Stimulated activated CD4-positive, alpha-beta T cell treated with anti-CD3 and anti-CD28 coated beads, Interleukin-12 subunit alpha, Interleukin-12 subunit beta, amount 100 ng/mL, for 48 hours (primary cell): ENCODE data around the gene TAGLN3.

Source experiments
- DNase-seq, 3 donors: peaks; one replicate each; pipeline ENCODE4 v3.0.0-alpha.2; 2020; ENCODE audit warnings: low read depth in 2 of 3, low spot score in 1 of 3

The TAGLN3 gene

GRCh38 chr3:111998636-111999483 is at the start of gene TAGLN3:
Gene TAGLN3, plus strand, starts transcription at chr3:111998922. Its CDS starts 501 bp downstream, at chr3:111999423.
- no peak for DNase-seq

DNA sequence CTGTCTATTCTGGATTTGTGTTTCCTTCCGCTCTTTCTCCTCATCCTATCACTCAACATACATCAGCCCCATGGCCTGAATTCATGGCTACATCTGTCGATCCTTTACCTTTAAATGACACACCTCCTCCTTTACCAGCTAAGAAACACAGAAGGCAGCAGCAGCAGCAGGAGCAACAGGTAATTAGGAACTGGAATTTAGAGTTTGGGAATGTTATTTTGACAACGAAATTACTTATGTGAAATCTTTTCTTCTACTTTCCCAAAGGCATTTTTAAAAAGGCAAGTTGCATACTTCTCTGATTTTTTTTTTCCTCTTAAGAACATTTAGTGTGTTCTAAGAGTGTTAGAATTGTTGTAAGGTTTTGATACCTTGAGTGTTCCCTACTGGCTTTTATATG is 49.0 kb upstream of the TAGLN3 start:
- no peak for DNase-seq

- no peak for DNase-seq
Observed at GRCh38 chr3:111951032-111951431, 47.7 kb upstream of the TAGLN3 start.

DNA sequence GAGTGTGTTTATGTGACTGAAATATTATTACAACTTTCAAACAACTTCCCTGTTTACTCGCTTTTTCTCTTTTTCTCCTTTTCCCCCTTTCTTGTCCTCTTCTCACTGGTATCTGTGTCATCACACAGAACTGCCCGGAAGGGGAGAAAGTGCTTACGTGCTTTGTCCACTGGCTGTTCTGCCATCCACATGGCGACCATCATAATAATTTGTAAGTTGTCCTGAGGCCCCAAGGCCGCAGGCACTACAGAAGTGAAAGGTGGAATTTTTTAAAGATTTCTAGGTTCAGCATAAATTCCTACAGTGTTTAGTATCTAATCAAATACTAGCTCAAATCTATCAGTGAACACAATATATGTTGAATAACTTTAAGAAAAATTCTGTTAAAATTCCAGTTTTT is 46.6 kb upstream of the TAGLN3 start:
- DNase-seq: no peak

GRCh38 chr3:111952866-111953450 is 45.8 kb upstream of the TAGLN3 start:
- no peak for DNase-seq

DNA sequence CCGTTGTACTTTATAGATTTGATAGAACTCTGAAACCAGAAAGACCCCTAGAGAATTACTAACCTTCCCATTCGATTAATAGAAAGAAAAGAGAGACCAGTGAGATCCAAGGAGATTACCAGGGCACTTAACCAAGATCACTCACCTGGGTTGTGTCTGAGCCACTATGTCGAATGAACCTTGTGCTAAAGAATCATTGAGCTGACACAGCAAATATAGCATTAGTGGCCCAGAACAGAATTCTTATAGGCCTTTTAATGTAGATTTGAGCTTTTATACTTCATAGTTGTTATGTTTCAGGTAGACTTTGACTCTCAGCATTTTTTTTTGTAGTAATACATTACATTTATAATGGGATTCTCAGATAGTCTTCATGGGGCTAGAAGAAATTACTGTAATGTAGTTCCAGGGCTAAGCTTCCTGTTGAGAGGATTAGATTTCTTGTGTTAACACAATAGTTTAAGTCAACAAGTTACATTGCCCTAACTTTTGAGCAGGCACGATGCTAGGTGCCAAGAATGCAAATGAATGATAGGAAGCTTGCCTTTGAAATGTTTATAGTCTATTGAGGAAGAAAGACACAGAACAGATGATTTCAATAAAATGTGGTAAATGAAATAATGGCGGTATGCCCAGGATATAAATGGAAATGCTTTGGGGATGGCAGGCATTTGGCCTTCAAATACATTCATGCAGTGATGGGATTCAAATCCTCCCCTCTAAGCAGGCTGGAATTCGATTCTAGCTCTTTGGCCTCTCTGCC is 44.3 kb upstream of the TAGLN3 start:
- DNase-seq: no peak

DNA sequence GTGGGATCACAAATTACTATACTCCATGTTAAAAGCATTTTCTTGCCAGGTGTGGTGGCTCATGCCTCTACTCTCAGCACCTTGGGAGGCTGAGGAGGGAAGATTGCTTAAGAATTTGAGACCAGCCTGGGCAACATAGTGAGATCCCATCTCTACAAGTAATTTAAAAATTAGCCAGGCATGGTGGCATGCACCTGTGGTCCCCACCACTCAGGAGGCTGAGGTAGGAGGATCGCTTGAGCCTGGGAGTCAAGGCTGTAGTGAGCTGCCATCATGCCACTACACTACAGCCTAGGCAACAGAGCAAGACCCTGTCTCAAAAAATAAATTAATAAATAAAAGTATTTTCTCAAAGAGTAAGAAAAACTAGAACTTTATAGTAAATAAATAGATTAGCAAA is 42.8 kb upstream of the TAGLN3 start:
- DNase-seq: no peak

GRCh38 chr3:111956449-111956848 is 42.3 kb upstream of the TAGLN3 start:
- DNase-seq: no peak

DNA sequence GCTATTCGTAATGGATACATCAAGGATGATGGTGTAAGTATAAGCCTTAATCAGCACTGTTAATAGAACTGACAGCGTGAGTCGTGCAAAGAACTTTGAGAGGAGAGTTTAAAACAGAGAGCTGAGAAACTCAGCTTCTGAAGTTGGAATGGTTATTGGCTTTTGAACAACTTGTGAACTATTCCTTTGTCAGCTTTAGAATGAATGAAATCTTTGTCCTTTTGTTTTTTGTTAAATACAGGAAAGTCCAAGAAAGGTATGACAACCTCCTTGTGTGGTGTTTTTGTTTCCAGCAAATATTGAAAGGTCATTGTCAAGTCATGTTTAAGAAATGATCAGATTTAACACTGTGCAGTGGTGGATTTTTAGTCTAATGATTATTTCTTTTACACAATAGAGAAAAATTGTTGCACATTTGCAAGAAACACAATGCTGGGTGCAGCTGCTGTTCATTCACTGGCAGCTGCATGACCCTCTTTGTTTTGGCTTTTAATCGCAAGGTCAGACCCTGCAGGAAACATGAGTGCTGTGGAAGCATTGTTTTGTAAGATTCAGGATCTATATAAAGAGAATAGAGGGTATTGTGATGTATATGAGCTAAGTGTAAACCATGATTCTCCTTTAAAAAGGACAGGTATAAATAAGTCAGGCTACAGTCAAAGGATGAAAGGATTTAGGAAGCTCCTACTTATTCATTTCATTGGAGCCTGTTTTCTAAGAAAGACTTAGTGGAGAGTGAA is 41.6 kb upstream of the TAGLN3 start:
- DNase-seq: no peak

DNA sequence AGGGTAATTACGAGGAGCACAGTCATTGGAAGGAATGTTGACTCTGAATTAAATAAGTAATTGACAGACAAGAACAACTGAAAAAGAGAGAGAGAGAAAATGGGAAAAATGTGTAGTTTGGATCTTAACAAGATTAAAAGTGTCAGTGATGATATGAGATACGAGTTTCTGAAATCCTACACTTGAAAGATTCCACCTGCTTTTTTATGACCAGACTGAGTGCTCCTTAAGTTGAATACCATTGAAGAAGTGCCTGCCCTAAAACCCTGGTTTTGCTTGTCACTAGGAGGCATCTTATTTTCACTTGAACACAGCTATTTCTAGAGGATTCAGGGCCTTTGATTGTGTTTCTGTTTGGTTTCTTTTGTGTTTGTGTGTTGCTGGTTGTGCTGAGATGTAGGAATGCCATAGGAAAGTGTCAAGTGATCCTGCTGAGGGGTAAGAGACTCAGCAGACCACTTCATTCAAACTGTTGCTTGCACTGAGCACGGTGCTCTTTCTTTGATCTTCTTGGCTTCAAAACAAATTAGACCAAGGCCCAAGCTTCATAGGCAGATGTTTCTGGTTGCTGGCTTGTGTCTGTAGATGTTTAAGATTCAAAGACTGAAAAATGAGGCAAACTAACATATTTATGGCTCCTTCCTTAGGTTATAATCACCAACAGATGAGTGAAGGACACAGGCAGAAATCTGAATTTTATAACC is 37.1 kb upstream of the TAGLN3 start:
- DNase-seq: no peak

DNA sequence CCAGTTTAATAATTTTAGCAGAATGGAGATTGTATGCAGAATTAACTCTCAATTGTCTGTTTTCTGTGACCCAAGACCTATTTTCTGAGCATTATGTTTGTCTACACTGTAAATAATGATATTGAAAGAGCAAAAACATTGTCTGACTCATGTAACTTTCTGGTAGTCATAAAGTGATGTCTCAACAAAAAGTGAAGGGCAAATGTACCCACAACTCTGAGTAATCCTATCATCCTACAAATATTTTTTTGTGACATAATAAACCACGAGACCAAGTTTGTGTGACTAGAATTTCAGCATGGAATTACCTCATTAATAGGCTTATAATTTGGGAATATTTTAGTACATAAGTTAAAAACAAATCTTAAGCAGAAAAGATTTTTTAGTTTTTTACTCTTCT is 35.3 kb upstream of the TAGLN3 start:
- no peak for DNase-seq

DNA sequence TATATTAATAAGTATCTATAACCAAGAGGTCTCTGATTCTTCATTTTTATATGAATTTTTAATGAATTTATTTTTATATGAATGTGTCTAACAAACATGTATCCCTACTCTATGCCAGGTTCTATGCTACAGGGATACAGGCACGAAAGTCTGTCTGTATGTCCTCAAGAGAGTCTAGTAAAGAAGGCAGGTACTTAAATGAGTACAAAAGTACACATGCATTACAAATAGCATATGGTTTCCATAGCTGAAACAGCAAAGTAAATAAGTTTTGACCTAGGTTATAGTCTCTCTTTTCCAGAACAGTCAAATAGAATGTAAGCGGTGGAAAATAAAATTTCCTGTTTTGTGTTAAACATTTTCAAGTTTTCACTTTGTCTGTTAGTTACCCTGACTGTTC is 33.2 kb upstream of the TAGLN3 start:
- DNase-seq: no peak

DNA sequence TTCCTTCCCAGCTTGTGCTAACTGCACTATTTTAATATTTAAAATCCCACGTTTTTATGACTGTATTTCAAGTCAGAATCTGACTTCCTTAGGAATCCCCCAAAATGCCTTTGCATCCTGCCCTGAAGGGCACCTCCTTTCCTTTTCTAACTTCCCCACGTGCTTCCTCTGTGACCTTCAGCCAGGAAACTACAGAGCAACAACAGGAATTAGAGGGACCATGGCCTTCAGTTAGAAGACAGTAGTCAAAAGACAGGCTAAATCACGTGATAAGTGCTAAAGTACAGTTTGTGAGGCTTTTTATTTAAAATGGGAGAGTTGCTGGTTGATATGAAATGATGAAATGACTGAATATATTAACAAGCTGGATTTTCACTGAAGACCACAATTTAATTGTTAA is 31.7 kb upstream of the TAGLN3 start:
- DNase-seq: no peak

DNA sequence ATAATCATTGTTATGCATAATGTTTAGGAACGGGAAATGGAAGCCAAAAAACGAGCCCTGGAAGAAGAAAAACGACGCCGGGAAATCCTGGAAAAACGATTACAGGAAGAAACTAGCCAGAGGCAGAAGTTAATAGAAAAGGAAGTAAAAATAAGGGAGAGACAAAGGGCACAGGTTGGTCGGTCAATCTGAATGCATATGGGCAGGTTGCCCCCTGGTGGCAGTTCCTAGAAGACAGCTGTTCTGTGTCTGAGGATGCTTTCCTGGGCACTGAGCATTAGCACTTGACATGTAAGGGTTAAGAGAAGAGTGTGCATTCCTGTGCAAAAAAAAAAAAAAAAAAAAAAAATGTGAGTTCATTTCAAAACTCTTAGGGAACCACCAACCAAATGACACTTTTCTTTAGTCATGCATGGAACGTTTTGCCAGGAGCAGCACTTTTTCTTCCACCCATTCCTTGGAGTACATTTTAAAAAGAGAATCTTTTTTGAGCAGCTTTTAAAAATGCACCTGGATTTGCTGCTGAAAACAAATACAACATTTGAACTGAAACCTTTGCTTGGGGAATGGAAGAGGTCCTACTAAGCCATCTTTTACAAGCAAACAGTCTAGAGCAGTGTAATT is 31.0 kb upstream of the TAGLN3 start:
- peak; percentile 64 to 87 (median 75) for DNase-seq

DNA sequence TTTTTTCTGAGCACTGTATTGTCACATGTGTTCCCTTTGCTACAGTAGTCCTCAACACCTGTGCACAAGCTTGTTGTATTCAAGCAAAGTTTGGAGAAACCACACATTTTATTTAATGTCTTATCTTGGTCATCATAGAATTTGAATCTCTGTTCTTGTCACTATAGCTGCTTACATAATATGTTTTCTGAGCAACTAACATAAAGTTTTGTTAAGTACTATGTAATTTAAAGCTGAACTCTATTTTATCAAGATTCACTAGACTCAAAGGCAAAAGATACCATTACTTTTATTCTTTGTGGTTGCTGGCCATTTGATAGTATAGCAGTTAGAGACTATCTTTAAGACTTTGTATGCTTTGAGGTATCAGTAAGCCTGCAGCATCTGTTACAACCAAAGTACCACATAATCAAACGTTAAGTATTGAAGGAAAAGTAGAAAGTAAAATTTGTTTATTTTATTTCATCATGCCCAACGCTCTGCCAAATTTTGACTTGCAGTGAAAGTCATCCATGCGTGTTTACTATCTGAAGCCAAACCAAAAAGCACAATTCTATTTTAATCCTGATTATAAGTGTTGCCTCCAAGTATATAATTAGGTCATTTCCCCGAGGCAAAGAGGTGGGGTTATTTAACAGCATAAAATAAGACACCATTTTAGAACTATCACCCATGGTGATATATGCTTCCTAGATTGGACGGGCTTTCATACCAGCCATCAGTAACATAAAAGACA is 30.2 kb upstream of the TAGLN3 start:
- DNase-seq: no peak

DNA sequence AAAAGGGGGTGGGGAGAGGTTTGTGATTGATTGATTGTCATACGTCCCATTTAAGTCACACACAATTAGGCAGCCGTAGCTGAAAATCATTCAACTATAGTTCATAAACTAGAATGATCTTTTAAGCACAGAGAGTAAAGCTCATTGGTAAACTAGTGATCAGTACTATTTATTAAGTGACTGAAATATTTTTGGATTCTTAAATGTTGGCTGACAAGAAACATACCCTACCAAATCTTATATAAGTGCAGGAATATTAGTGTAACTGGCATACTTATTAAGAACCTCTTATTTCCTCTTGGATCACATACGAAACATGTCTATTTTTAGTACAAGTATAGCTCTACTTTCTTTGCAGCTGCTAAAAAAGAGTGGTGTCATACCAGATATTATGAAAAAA is 28.3 kb upstream of the TAGLN3 start:
- no peak for DNase-seq

DNA sequence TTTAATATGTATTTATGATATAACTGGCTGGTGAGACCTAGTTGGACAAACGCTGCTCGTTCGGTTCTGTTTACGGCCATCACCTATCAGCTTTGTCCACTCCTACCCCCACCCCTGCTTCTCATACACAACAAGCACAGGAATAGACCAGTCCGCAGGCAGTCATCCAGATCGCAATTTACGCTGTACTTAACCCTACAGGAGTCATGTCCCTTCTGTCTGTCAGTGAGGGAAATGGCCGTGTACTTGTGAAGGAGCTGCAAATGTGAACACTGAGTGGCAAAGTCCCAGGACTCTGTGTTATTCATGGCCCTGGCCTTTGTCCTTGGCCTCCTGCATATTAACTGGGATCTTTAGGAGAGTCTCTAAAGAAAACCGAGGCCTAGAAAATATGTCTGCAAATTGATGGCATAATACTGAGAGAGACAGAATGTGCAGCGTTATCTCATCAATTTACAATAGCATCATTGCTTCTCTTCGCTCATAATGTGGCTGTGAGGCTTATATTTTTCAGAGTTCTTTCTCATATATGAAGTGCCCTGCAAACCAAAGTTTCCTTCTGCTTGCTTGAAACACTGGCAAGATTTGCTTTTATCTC is 27.1 kb upstream of the TAGLN3 start:
- DNase-seq: no peak

GRCh38 chr3:111972891-111973290 is 25.8 kb upstream of the TAGLN3 start:
- no peak for DNase-seq

DNA sequence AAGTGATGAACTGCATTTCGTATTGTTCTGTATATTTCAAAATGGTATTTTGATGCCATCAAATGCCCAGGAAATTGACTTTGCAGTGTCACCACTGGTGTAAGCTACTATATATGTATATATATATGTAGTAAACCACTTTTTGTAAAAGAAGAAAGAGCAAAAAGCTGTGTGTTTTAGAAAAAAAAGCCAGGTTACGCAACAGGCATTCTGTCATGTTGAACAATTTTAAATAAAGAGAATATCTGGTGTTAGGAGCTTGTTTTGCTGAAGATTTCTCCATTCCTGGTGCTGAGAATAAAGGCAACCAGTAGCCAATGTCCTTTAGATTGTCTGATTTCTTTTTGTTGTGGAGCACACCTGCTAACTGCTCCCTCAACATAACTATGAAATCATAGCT is 23.6 kb upstream of the TAGLN3 start:
- no peak for DNase-seq
